HG02759 (cell line): ENCODE measurements around the gene ZNF337.
"Not testable (repeated sequence)": the region's sequence is repeated elsewhere in the genome, so short reads cannot be mapped to it uniquely, and the experiment has no call there.

Experiments
- ATAC-seq: cut with Tn5 transposase; IDR thresholded peaks from one replicate; pipeline ENCODE4 v1.9.1; 2021; ENCODE audit warnings: mild to moderate bottlenecking, moderate library complexity; ENCODE audit not compliant: unreplicated experiment

Gene ZNF337

DNA sequence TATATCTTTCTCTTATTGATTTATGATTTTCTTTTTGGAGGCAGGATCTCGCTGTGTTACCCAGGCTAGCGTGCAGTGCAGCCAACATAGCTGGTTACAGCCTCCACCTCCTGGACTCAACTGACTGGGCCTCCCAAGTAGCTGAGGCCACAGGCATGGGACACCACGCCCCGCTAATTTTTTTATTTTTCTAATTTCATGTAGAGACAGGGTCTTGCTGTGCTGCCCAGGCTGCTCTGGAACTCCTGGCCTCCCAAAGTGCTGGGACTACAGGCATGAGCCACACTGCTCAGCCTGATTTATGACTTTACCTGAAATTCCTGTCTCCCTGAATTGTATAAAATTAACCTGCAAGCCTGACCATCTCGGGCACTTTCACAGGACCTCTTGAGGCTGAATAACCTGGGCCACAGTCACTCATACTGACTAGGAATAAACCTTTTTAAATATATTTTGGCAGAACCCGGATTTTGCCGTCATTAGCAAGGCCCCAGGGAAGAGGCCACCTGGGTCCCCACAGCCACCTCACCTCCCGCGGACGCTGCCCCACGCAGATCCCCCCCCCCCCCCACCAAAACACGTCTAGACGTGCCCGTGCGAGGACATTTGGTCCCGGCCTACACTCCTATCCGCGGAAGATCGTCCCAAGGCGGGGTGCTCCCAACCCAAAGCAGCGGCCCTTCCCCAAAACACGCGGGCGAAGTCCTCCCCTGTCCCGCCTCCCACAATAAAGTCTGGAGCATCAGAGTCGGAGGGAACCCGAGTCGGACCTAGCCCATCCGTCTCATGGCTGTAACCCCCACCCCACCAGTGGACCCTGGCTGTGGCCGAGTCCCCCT, 902 bp downstream of the ZNF337 start:
- ATAC-seq: no peak

DNA sequence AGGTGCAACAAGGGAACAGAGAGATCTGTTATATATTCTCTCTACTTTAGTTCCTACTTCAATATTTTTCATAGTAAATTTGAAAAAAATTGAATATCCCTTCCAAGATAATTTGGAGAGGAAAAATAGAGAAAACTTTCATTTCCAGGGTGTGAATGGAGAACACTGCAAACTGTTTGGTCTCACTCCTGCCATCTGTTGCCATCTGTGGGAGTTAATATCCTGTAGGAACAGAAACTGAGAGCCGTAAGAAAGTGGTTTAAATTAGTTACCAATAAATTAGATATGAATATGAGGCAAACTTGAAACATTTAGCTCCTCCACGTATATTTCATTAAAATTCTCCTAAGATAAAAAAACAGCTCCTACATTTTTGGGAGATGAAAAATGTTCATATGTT, 4.2 kb downstream of the ZNF337 start:
- no peak for ATAC-seq

DNA sequence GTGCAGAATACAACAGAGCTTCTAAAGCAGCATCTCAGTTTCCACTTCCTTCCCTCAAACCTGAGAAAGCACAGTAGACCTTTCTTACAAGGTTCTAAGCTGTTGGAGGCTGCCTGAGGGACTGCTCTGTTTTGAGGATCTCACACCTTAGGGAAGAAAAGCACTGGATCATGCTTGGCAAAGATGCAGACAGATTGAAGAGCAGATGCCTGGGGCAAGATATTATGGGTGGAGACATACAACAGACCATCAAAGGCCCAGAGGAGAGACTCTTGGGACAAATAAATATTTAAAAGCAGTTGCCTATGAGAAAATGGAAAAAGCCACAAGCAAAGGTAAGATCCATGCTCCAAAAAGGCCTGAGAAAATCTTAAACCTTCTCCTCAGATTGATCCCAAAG, 6.2 kb downstream of the ZNF337 start:
- no peak for ATAC-seq

DNA sequence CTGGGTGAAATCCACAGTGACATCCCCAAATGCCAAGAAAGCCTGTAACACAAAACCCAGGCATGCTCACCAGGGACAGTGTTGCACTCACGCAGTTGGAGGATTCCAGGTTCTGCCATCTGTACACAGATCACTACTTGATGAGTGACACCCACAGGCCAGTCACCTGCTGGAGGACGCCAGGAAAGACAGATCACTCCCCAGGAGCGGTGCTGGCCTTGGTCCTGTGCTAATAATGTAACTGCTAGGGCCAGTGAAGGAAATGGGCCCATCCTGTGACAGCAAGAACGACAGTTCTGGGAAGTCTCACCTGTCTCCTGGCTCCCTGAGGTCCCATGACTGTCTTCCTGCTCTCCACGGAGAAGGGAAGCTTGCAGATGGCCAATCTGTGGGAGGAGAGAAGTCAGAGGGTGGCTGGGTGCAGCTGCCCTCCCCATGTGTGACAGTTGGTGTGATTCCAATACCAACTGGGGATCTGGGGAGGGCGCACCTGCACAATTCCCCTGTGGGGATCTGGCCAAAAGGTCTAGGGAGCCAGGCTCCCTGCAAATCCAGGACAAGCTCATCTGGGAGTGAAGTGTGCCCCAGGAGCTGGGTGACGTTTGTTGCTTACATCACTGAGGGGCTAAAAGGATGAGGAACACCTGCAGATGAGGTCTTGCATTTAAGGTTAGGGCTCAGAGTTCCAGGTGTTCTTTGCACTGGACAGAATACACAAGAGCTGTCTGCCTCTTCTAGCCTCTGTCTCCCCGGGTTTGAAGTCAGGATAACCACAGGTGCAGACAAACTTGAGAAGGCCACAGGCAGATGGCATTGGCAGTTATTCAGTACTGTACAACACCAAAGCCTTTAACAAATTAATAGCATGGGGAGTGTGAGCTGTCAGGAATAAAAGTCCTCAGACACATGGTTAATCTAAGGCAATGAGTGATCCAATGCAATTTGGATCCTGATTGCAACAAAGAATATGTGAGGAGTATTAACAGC, 10.3 kb downstream of the ZNF337 start:
- ATAC-seq: peak; percentile 1

DNA sequence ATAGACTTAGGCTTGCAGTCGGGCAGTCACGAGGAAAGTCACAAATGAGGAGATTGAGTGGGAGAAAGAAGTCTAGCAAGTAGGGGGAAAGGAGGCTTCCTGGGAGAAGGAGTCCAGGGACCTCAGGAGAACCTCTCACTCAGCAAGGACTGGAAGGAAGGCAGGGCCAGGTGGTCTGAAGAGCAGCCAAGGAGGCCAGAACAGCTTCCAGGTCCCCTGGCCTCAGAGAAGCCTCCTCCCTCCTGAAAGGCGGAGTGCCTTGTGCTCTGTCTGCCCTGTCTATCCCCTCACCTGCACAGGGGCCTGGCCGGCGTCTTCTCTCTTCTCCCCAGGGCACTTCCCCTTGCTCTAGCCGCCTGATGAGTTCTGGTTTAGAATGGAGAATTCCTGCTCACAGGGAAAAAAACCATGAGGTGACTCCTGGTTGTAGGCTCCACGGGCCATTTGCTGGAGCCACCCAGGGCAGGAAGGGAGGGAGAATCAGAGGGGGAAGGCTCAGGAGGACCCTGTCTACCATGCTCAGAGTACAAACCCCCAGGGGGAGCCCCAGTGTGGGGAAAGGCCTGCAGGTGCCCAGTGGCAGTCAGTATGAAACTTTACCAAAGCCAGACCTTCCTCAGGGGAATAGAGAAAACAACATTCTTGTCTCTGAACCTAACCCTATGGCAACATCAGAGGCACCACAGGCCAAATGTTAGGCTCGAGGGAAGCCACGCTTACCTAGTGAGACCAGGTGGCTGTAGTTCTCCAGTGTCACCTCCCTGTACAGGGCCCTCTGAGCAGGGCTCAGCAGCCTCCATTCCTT, 11.2 kb downstream of the ZNF337 start:
- peak; percentile 95 for ATAC-seq

DNA sequence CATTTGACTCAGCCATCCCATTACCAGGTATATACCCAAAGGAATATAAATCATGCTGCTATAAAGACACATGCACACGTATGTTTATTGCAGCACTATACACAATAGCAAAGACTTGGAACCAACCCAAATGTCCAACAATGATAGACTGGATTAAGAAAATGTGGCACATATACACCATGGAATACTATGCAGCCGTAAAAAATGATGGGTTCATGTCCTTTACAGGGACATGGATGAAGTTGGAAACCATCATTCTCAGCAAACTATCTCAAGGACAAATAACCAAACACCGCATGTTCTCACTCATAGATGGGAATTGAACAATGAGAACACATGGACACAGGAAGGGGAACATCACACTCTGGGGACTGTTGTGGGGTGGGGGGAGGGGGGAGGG, 12.8 kb downstream of the ZNF337 start:
- not testable (repeated sequence) for ATAC-seq

DNA sequence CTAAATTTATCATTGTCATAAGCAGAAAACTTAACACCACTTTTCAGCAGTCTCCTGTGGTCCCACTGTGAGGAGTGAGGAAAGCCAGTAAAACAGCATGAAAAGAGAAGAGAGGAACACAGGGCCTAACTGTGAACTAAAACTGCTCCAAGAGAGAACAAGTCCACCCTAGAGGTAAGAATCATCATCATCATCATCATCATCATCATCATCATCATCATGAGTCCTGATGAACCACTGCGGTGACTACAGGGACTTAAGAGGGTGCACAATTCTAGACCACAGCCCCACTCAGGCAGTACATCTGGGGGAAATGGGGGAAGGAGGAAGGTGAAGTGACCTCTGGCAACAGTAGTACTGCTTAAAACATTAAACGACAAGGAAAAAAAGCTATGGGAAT, 13.6 kb downstream of the ZNF337 start:
- ATAC-seq: no peak

DNA sequence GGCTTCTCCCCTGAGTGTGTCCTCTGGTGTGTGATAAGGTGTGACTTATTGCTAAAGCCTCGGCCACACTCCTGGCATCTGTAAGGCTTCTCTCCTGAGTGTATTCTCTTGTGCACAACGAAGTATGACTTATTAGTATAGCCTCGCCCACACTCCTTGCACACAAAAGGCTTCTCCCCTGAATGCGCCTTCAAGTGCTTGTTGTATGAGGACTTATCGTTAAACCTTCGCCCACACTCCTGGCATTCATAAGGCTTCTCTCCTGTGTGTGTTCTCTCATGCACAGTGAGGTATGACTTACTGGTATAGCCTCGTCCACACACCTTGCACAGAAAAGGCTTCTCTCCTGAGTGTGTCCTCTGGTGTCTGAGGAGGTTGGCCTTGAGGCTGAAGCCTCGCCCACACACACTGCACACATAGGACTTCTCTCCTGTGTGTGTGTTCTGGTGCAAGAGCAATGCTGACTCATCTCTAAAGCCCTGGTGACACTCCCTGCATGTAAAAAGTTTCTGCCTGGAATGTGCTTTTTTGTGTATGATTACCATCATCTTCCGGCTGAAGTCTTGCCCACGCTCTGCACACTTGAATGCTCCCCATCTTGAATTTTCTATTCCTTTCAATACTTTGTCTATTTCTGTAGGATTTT, 20.4 kb downstream of the ZNF337 start:
- peak; percentile 52 for ATAC-seq

DNA sequence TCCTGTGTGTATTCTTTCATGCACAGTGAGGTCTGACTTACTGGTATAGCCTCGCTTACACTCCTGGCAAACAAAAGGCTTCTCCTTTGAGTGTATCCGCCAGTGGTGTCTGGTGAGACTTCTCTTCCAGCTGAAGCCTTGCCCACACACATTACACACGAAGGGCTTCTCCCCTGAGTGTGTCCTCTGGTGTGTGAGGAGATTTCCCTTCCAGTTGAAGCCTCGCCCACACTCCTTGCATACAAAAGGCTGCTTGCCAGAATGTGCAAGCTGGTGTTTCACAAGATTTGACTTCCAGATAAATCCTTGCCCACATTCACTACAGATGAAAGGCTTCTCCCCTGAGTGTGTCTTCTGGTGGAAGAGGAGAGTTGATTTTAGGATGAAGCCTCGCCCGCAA, 21.5 kb downstream of the ZNF337 start:
- ATAC-seq: no peak

DNA sequence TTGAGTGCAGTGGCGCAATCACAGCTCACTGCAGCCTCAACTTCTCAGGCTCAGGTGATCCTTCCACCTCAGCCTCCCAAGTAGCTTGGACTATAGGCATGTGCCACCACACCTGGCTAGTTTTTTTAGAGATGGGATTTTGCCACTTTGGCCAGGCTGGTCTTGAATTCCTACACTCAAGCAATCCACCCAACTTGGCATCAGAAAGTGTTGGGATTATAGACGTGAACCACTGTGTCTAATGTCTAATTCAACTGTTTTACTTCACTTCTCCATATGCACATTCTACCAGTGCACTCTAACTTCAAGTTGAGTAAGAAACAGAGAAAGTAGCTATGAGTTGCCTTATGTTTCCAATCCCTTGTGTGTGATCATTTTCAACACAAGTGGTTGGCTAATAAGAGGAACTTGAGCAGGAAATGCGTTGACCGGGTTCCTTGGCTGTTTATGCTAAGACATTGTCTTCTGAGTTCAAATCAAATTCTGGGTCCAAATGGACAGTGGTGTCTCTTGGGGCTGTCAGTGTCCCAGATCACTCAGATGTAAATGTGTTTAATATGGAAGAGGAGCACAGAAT, 23.9 kb downstream of the ZNF337 start:
- ATAC-seq: no peak

DNA sequence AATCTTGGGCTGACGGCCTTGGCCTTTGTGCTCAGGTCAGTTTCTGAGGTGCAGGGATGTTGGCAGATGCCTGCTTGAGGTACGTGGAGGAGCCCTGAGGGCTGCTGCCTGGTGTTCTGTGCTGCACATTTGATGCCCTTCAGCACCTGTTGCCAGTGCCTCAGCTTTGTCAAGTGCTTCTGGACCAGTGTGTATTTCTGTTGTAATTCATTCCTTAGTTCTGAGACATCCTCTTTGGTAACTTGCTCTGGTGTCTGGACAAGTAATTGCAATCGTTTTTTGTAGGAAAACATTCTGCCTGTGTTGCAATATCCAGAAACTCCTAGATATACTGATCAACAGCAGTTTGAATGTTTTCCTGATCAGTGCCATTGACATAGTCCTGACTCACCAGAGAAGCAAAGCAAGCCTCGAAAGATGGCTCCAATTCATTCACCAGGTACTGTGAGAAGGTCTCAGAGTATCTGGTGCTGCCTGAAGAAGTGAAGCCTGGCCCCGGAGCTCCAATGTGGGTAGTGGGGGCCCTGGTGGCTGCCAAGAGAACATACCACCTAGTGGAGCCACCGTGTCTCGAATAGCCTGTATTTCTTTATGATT, 26.7 kb downstream of the ZNF337 start:
- ATAC-seq: no peak

DNA sequence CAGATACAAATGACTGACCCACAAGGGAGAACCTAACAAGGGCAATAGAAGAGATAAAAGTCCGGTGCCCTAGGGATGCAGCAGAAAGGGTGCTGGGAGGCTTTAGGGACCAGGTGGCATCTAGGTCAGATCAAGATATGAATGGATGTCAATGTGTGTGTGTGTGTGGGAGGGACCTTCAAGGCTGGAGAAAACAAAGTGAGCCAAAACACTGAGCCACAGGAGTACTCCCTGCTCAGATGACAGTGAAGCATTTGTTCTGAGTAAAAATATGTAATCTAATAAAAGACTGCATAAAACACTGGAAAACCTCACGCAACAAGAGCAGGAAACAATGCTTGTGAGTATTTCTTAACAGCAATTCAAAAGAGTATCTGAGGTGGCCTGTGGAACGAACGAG, 28.2 kb downstream of the ZNF337 start:
- no peak for ATAC-seq

DNA sequence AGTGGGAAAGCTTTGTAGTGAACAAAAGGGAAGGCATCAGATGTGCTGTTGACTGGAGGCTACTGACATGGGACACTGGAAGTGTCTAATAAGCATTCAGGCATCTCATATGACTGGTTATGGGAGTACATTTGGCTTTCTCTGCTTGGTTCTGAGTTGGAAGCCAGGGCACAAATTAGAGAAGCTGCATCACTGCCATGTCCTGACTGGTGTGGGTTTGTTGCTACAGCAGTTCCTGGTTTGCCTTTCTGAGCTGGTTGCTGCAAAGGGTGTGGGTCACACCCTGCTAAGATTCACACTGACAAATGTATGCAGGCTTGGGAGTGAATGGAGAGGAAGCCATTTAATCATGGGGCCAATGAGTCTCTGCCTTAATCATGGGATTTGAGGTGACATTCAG, 36.7 kb downstream of the ZNF337 start:
- no peak for ATAC-seq

DNA sequence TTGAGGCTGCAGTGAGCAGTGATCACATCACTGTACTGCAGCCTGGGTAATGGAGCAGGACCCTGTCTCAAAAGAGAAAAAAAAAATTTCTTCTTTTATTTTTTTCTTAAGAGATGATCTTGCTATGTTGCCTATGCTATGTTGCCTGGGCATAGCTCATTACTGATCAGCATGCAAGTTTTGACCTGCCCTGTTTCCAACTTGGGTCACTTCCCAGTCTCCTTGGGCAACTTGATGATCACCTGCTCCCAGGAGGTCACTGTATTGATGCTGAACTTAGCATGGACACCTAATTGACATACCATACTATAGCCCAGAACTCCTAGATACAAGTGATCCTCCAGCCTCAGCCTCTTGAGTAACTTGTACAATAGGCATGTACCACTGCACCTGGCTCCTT, 42.2 kb downstream of the ZNF337 start:
- ATAC-seq: no peak

DNA sequence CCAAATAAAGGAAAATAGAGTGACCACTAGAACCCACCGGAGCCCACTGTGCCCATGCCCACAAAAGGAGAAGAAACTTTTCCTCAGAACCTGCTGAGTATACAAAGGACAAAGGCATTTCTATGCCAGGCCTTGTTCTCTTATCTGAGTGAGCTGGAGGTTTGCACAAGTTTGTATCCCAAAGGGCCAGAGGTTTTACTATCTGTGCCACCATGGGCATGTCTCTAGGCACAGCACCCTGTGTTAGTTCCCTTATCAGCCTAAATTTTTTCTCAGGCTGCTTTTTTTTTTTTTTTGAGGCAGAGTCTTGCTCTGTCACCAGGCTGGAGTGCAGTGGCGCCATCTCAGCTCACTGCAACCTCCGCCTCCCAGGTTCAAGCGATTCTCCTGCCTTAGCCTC, 43.8 kb downstream of the ZNF337 start:
- ATAC-seq: not testable (repeated sequence)

DNA sequence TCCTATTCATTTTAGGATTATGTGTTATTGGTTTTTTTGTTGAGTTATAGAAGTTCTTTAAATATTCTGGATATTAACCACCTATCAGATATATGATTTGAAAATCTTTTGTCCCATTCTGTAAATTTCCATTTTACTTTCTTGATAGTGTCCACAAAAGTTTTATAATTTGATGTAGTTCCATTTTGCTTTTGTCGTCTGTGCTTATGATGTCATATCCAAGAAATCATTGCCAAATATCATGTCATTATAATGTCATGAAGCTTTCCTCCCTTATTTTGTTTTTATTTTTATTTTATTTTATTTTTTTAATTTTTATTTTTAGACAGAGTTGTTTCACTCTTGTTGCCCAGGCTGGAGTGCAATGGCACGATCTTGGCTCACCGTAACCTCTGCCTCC, 51.8 kb downstream of the ZNF337 start:
- no peak for ATAC-seq

DNA sequence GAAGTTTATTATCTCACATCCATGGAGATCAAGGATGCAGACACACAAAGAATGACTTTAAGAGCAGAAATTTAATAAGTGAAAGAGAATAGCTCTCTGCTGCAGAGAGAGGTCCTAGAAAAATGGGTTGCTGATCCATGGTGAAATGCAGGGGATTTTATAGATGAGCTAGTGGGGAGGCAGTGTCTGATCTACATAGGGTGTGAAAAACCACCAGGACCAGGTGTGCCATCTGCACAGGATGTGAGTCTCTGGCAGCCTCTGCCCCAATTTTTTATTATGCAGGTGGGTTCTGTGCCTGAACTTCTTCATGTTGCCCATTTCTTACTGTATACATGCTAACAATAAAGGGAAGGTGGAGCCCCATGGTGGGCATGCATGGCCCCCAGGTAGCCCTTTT, 52.9 kb downstream of the ZNF337 start:
- no peak for ATAC-seq

DNA sequence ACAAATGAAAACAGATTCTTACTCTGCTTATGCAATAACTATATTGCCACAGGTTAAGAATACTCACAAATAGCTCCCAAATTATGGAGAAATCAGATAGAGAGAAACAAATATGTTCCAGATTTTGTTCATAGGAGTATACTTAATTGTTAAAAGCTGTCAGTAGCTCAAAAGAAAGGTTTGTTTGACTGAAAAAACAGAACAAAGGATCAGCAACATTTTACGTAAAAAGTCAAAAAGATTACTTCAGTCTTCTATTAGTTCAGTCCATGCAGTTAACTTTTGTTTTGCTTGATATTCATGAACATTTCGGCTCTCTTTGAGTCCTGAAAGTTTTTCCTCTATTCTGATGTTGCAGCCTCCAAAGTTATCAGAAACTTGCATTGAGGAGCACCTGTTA, 59.4 kb downstream of the ZNF337 start:
- ATAC-seq: no peak

DNA sequence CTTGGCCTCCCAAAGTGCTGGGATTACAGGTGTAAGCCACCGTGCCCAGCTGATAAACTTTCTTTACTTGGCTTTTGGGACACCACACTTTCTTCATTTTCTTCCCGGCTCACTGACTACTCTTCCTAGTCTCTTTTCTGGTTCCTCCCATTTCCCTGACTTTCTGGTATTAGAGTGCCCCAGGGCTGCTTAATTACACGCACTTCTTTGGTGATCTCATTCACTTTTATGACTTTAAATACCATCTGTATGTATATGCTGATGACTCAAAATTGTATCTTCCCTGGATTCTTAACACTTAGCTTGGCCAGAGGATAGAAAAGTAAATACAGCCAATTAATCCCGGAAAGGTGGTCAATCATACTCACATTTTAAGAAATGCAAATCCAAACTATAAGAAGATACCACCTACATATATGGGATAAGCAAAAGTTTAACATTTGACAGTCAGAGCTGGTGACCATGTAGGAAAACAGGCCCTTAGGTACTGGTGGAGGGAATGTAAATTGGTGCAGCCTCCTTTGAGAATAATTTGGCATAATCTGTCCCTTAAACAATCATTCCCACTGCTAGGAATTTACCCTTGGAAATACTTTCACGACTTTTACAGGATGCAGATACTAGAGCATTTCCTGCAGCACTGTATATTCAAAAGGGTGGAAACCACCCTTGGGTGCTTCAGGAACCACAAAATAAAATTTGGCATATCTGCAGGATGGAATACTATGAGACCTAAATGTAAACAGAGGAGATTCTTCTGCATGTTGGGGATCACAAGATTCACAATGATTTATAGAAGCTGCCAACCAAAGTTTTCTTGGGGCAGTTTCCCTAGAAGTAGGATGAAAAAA, 63.5 kb downstream of the ZNF337 start:
- ATAC-seq: no peak
